ENCODE measurements around the gene GRHPR.
"Not testable (repeated sequence)": the region's sequence is repeated elsewhere in the genome, so short reads cannot be mapped to it uniquely, and the experiment has no call there.

GRHPR gene

DNA sequence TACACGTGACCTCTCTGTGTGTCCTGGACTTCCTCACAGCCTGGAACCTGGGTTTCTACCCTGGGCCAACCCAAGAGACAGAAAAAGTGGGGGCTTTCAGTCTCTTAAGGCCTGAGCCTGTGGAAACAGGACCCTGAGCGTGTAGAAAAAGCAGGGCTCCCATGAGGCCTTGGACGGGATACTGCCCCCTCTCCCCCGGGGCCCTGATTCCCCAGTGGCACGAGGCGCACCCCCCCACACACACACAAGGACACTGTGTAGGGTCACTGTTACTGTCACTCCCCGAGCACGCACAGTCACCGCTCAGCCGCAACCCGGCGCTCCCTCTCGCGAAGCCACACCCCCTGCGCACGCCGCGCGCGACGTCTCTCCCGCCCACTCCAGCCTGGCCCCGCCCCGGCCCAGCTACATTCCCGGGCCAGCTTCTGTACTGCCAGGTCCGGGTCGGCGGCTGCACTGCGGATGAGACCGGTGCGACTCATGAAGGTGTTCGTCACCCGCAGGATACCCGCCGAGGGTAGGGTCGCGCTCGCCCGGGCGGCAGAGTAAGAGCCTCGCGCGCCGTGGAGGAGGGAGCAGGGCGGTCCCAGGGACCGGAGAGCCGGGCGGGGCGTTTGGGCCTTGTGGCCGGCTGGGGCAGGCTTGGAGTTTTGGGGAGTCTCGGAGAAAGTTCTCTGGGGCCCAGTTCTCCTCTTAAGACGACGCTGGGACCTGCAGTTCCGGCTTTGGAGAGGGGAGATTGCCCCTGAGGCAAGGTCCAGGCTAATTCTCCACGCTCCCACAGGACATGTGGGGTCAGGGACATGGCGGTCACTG is at the start of gene GRHPR:
Gene GRHPR, plus strand, starts transcription at position 408 of the 816 bp plus-strand sequence. Its CDS starts 55 bp downstream, at position 463.
- peak; percentile 94 for DNase-seq (ENCODE audit: low spot score)

DNA sequence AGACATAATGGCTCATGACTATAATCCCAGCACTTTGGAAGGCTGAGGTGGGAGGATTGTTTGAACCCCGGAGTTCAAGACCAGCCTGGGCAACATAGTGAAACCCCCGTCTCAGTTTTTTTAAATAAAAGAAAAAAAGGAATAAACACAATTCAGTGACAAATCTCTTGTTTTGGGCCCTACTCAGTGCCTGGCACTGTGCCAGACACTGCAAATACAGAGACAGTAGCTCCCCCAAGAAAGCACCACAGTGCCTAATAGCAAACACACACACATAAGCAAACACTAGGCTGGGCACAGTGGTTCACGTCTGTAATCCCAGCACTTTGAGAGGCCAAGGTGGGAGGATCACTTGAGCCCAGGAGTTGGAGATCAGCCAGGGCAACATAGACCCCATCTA is 49.7 kb upstream of the GRHPR start:
- no peak for DNase-seq (ENCODE audit: low spot score)

DNA sequence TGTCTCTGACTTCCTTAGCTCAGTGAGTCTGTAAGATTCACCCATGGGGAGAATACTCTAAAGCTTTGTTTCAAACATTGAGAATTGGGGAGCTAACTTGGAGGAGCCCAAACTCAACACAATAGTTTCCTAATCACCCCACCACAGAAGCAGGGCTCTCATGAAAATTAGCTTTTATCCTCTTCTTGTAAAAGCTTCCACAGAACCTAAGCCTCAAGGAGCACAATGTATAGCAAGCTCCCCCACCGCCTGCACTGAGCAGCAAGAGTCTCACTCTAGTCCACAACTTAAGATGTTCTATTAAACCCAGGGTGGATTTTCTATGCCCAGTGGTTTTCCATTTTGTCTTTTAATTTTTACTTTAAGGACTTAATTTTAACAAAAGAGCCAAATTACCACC is 48.9 kb upstream of the GRHPR start:
- DNase-seq (ENCODE audit: low spot score) = no peak

DNA sequence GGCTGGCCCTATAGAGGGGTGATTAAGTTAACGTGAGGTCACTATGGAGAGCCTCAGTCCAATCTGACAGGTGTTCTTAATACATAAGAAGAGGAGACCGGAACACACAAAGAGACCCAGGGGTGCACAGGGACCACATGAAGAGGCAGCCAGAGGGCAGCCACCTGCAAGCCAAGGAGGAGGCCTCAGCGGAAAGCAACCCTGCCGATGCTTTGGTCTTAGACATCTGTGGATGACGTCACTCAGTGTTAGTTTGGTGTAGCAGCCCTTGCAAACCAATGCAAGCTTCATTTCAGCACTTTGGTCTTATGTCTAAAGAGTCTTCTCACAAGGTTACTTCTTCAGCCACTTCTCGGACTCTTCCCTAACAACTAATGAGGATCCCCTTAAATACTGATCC is 47.6 kb upstream of the GRHPR start:
- no peak for DNase-seq (ENCODE audit: low spot score)

DNA sequence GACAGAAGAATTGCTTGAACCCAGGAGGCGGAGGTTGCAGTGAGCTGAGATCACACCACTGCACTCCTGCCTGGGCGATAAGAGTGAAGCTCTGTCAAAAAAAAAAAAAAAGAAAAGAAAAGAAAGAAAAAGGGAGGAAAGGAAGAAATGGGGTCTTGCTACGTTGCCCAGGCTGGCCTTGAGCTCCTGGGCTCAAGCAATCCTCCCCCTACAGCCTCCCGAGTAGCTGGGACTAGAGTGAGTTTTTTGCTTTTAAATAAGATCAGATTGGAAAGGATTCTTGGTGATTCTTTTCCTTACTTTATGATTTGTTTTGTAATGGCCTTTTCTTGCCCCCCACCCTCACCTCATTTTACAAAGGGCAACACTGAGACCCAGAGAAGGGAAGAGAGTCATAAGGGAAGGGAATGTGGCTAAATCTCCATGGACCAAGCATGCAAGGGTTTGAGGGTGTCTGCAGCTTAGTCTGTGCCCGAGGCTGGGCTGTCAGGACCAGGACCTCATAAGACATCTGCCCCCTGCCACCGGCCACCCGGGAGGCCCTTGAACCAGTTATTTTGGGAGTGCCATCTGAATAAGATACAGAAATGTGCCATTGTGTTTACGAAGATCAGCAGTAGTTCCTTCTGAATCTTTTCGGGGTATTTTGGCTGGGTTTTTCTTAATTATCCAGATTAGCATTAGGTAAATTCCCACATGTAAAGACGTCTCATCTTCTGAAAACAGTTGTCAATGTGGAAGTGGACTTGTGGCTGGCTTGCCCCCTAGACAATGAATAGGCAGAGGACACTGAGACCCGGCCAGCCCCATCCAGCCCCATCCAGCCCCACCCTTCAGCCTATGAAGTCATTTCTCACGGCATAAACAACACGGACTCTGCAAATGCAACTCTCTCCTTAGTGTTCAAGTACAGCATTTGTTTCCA is 44.5 kb upstream of the GRHPR start:
- DNase-seq (ENCODE audit: low spot score) = no peak

DNA sequence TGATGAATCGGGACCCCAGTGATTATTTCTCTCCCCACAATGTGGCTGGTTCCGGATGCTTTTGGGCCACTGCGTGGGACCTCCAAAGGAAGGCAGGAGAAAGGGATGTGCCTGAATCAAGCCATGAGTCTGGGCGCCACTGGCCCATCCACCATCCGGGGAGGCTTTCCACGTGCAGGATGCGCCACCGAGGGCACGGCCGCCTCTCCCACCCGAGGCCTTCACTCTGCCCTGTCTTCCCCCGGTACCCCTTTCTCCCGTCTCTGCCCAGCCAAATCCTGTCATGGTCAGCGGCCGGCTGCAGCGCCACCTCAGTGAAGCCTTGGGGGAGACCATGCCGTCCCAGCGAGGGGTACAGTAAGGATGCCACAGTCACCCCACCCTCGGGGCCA is 43.9 kb upstream of the GRHPR start:
- no peak for DNase-seq (ENCODE audit: low spot score)

DNA sequence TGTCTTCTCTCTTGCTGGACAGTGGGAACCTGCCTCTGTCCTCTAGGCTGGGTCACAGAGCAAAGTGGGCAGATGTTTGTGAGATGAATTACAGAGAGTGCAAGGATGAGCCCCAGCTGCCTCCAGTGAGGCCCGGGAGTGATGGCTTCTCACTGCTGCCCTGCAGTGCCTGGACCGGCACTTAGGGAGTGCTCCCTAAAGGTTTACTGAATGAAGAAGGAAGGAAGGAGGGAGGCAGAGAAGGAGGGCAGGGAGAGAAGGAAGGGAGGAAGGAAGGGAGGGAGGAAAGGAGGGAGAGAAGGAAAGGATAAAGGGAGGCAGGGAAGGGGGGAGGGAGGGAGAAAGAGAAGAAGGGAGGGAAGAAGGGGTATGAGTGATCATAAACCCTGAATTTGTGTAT is 42.7 kb upstream of the GRHPR start:
- no peak for DNase-seq (ENCODE audit: low spot score)

DNA sequence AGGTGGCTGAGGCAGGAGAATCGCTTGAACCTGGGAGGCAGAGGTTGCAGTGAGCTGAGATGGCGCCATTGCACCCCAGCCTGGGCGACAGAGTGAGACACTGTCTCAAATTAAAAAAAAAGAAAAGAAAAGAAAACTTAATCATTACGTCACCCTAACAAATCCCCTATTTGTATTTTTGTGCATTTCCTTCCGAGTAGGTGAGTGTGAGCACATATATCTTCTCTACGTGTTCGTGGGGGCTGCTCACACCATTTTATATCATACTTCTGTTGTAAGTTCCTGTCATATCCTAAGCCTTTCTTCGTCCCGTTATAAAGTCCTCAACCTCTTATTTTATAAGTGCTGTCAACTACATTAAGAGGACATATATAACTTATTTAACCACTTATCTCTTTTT is 41.9 kb upstream of the GRHPR start:
- DNase-seq (ENCODE audit: low spot score) = no peak

DNA sequence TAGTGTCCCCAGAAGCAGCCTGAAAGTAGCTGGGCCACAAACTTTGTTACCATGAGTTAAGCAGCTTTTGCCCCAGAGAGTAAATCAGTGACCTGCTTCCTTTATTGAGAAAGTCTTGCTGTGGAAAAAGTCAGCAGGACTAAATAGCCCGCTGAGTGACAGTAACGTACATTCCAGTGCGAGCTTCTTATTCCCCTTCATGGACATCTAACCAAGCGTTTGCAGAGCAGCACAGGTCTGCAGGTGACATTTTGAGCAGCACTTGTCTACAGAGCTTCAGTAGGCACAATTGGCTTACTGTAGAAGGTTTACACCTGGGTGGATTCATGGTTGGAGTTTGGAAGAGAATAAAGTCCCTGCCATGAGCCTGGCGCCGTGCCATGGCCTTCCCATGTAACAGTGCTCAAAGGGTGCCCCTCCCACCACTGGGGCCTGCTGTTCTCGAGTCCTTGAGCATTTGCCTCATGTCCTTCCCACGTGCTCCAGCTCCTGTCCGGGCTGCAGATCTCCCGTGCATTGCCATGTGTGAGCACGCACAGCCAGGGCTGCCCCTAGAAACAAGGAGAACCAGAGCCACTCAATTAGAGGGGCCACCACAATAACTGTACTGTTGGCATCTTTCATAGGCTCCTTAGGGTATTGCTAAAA is 41.3 kb upstream of the GRHPR start:
- DNase-seq (ENCODE audit: low spot score) = no peak

DNA sequence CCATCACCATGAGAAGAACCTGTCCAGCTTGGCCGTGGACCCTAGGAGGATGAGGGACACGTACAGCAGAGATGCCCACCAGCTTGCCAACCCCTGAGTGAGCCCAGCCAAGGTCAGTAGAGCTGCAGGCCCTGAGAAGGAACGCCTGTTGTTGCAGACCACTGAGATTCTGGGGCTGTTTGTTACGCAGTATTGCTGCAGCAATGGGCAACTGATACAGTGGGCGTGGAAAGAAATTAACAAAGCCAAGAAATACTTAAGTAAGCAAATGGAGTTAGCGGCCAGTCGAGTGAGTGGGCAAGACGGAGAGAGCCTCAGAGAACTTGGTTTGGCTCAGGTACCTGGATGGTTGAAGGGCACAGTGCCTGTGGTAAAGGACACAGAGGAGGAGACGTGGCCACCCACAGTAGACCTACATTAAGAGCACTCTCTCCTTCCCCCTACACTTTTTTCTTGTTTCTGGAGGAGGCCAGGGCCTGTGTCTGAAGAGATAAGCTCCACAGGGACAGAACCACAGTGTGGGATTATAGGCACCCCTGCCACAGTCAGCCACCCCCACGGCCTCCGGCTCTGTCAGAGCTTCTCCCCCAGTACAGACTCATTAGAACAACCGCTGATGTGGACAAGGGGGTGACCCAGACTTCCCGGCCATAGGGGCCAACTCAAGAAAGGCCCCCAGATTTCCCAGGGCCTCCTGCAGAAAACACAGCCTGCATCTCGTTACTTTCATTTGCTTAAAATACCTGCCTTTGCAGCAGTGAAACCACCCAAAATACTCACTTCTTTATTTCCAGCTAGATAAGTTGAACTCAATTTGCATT is 40.1 kb upstream of the GRHPR start:
- DNase-seq (ENCODE audit: low spot score) = no peak

DNA sequence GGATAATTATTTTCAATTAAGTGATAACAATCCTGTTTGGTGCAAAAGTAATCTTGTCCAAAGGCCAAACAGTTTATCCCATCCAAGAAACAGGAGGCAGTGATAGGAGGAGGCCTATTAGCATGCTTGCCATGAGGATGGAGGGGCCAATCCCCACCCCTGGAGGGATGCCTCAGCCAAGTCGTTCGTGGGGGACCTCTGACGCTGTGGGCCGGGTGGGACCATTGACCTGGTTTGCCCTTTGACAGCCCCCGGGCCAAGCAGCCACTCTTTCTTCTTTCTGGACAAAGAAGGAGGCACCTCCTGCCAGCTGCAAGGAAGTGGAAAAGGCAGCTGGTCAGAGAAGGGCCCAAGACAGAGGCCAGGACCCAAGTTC is 39.5 kb upstream of the GRHPR start:
- DNase-seq (ENCODE audit: low spot score) = no peak

DNA sequence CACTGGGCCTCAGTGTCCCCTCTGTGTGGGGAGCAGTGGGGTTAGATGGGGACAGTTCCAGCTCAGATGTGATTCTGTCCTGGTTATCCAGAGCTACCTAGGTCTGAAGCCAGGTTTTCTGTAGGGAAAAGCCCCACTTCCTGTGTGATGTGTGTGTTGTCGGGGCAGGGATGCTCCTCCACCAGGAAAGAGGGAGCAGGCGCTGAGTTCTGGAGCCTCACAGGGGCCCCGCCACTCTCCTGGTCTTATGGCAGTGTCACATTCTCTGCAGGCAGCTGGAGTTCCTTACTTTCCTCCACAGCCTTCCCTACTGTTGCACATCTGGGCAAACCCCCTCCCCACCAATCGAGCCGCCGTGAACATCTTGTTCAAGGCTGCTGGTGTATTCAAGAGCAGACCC is 39.1 kb upstream of the GRHPR start:
- no peak for DNase-seq (ENCODE audit: low spot score)

DNA sequence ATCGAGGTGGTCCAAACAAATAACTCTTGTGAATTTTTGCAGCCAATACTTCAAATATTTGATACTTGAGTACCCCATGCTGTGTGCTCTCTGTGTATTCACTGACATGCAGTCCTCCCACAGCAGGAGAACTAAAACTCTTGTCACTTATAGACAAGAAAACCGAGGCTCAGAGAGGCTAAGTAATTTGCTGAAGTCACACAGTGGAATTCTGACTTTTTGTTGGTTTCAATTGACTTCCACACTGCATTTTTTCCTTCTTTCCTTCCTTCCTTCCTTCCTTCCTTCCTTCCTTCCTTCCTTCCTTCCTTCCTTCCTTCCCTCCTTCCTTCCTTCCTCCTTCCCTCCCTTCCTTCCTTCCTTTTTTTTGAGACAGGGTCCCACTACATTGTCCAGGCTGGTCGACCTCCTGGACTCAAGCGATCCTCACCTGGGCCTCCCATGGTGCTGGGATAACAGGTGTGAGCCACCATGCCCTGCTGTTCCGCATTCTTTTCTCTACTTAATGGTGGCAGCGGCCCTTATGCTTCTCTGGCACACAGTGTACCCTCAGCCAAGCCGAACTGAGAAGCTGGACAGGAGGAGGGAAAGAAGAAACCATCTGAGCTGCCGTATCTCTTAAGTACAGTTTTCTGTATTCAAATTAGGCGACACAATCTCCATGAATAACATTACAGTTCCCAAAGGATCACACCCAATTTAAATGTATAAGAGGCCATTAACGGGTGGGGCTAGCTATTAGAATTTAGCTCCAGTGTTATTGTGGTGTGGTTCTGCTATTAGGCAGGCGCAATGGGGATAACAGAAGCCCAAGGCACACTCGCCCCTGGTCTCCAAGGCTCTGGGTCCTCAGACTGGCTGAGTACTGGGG is 38.4 kb upstream of the GRHPR start:
- no peak for DNase-seq (ENCODE audit: low spot score)

DNA sequence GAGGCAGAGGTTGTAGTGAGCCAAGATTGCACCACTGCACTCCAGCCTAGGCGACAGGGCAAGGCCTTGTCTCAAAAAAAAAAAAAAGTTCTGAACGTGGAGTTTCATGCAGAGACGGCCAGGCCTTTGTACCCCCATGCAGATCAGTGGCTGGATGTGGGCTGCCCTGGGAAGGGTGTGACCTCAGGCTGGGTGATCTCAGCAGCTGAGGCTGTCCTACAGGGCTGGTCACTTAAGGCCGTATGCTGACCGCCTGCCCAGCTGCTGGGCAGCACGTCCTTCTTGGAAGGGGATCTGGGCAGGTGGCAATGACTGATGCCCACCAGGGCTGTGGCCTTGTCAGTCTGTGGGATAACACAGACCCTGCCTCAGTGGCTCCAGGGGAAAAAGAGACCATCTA is 37.2 kb upstream of the GRHPR start:
- no peak for DNase-seq (ENCODE audit: low spot score)

DNA sequence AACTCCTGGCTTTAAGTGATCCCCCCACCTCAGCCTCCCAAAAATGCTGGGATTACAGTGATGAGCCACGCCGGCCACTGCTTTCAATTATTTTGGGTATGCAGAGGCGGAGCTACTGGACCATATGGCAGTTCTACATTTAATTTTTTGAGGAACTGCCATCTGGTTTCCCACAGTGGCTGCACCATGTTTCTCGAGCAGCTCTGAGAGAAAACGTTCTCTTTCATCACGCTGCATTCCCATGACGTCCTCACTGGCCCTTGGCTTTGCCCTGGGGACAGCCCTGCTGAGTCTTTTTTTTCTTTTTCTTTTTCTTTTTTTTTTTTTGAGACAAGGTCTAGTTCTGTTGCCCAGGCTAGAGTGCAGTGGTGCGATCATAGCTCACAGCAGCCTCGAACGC is 35.5 kb upstream of the GRHPR start:
- DNase-seq (ENCODE audit: low spot score) = no peak

DNA sequence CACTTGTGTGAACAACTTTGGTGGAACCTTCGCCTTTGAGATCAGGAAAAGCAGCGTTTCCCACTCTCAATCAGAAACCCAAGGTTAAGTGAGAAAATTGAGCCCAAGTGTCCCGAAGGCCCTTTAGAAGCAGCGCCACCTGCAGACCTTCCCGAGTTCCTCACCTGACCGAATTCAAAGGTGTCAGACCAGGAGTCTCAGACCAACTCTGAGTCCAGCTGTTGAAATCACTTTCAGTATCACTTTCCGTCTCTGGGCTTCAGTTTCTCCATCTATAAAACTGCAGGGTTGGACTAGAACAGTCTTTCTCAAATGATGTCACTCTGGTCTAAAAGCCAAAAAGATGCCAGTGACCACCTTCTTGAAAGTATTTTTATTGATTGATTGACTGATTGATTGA is 31.7 kb upstream of the GRHPR start:
- no peak for DNase-seq (ENCODE audit: low spot score)

DNA sequence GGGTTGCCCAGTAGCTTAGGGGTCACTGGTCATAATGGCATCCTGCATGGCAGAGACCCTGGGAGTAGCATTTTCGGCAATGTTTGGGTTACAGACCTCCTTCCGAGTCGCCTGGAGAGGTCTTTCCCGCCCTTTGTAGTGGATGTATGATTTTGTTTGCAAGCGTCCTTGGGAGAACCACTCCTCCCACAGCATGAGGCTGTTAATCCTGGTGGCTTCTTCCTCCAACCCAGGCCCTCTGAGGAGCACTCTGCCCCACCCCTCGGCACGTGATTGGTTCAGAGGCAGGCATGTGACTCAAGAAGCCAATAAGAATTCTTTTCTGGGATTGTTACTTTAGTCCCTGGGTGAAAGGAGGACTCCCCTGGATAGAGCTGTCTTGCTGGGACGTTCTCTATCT is 30.2 kb upstream of the GRHPR start:
- no peak for DNase-seq (ENCODE audit: low spot score)

DNA sequence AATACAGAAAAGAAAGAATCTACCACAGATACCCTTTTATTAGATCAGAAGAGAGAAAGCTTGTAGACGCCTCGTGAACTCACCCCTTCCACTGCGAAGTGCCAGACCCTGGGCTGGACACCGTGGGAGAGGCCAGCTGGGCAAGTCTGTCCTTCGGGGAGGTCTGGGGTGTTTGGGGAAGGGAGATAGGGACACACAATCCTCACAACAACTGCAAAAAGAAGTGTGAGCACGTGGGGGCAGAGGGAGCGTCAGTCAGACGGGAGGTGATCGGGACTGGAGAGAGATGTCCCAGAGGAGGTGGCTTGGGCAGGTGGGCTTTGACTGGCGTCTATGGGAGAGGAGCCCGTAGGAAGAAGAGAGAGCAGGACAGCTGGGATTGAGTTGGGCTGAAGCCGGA is 27.3 kb upstream of the GRHPR start:
- no peak for DNase-seq (ENCODE audit: low spot score)

DNA sequence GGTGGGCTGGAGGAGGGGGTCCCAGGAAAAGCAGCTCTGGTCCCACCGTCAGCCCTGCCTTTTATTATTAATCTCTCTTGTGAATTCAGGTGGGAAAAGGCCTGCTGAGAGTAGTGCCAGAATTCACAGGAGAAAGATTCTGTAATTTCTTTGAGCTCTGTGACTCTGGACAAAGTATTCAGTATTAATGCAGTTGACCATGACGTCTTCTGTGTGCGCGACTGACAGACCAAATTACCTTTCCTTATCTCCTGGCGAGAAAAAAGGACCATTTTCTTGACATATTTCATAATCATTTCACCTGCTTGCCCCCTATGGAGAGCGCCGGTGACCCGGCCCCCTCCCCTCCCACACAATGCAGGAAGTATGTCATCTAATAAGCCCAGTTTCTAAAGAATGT is 26.8 kb upstream of the GRHPR start:
- DNase-seq (ENCODE audit: low spot score) = no peak

DNA sequence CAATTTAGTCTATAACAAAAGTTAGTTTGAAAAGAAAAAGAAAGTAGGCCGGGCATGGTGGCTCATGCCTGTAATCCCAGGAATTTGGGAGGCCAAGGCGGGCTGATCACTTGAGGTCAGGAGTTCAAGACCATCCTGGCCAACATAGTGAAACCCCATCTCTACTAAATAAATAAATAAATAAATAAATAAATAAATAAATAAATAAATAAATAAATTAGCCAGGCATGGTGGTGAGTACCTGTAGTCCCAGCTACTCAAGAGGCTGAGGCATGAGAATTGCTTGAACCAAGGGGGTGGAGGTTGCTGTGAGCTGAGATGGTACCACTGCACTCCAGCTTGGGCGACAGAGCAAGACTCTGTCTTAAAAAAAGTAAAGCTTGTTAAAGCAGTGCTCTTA is 24.5 kb upstream of the GRHPR start:
- DNase-seq (ENCODE audit: low spot score) = not testable (repeated sequence)

DNA sequence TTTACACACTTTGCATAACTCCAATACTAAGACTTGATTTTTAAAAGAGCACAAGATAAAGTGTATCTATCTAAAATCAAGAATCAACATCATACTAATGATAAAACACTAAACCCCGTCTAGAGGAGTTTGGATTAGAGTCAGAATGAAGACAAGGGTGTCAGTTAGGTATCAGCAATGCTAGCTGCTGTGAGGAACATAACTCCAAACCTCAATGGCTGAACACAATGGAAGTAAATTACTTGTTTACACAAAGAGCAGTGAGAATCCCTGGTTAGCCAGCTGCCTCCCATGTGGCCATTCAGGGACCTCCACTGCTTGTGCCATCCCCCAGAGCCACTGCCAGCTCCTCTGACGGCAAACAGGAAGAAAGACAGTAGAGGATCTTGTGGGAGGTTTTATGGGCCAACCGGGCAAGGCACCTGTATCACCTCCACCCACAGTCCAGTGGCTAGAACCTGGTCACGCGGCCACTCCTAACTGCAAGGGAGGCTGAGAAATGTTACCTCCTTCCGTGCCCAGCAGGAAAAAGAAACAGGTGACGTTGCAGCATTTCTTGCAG is 24.0 kb upstream of the GRHPR start:
- DNase-seq (ENCODE audit: low spot score) = no peak
